Upper lobe of left lung (tissue), 4 donors: ENCODE measurements around the gene FBXL17.

Experiments used
- CTCF ChIP-seq, 6 experiments: fragments of 450-650 bp in 4 of 6; fragments of 200-600 bp in 2 of 6; sonication (generic) in 2 of 6; IDR thresholded peaks; one replicate each; pipeline ENCODE4 v1.5.1; 2016 to 2019; ENCODE audit warnings: antibody characterized with exemption in 6 of 6
- POLR2AphosphoS5 ChIP-seq, 2 donors: sonication (generic); formaldehyde crosslinking; IDR thresholded peaks; one replicate each; pipeline ENCODE4 v1.5.1; 2017; ENCODE audit warnings: antibody characterized with exemption in 2 of 2

- TF ChIP-seq CTCF (IDR thresholded peaks at IDR 0.05) (no peak), POLR2AphosphoS5 (IDR thresholded peaks at IDR 0.05) (no peak)
Observed at GRCh38 chr5:107919969-107920368, 461.9 kb downstream of the FBXL17 start.
